ENCODE results near the gene COG5.

DNA sequence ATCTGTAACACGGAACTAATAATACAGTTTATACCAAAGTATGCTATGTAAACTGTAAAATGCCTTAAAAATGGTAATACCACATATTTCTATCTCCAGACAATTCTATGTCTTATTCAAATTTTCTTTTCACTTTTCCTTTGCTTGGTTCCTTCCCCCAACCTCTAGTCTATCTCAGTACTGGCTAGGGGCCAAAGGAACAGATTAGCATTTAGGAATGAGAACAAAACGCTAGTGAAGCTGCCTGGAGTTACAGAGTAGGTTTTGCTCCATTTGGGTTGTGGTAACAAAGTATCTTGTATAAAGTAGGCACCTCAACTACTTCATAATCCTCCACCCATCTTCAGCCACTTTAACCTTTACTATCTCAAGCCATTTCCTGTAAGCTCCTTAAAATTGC is 300.9 kb downstream of the COG5 start:
- TF ChIP-seq, protein P1, sequence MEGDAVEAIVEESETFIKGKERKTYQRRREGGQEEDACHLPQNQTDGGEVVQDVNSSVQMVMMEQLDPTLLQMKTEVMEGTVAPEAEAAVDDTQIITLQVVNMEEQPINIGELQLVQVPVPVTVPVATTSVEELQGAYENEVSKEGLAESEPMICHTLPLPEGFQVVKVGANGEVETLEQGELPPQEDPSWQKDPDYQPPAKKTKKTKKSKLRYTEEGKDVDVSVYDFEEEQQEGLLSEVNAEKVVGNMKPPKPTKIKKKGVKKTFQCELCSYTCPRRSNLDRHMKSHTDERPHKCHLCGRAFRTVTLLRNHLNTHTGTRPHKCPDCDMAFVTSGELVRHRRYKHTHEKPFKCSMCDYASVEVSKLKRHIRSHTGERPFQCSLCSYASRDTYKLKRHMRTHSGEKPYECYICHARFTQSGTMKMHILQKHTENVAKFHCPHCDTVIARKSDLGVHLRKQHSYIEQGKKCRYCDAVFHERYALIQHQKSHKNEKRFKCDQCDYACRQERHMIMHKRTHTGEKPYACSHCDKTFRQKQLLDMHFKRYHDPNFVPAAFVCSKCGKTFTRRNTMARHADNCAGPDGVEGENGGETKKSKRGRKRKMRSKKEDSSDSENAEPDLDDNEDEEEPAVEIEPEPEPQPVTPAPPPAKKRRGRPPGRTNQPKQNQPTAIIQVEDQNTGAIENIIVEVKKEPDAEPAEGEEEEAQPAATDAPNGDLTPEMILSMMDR (IDR thresholded peaks at IDR 0.05), result no peak
- TF ChIP-seq POLR2A (IDR thresholded peaks at IDR 0.05), result no peak

Data from right lobe of liver (tissue), 4 donors.